Measurements from ENCODE around the gene C11orf54. TPM values are rescaled to one million over a fixed set of nuclear protein-coding genes. Genes with fewer than 3 reads are reported as not detected.

C11orf54 gene
- total RNA-seq, 1 experiment from 2014 or later = 17.1 TPM

DNA sequence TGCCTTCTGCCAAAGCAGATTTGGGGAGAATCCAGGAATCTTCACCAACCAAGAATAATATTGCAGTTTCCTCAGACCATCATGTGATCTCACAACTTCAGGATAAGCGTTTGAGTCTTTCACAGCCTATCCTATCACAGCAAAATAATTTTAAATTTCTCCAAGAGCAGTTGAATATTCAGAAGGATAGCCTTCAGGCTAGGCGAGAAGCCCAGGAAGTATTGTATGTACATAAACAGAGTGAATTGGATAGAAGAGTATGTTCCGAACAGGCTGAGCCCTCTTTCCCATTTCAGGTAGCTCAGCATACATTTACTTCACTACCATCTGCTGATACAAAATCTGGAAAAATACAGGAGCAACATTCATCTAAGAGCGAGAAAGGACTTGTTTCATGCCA is 43.9 kb upstream of the C11orf54 start:
- Mint-ChIP-seq H3K36me3 (ENCODE audit: insufficient read depth, unreplicated experiment) (peaks cover 11% of the 10 kb centered on the region), H3K9me3 (ENCODE audit: low read depth, unreplicated experiment) (no peaks in the 10 kb centered on the region), H3K4me1 (ENCODE audit: low read depth, unreplicated experiment) (no peaks in the 10 kb centered on the region), H3K27ac (ENCODE audit: unreplicated experiment) (no peak overlapping the region), H3K4me3 (ENCODE audit: low read depth, unreplicated experiment) (no peak overlapping the region), H3K27me3 (ENCODE audit: unreplicated experiment) (no peaks in the 10 kb centered on the region)
- CTCF ChIA-PET = no interaction called here
- BruUV-seq (replicated peaks) = no TSS peak
- DNase-seq = no peak
- intact Hi-C loops (cut with micrococcal nuclease; ENCODE audit: unreplicated experiment) = no loop called here
- TF ChIP-seq CTCF (IDR thresholded peaks at IDR 0.05; ENCODE audit: unreplicated experiment) = no peak

GRCh38 chr11:93700830-93701229 is 40.6 kb upstream of the C11orf54 start:
- Mint-ChIP-seq H3K27ac (ENCODE audit: unreplicated experiment) (no peak overlapping the region), H3K36me3 (ENCODE audit: insufficient read depth, unreplicated experiment) (peaks cover 24% of the 10 kb centered on the region), H3K27me3 (ENCODE audit: unreplicated experiment) (no peaks in the 10 kb centered on the region), H3K4me1 (ENCODE audit: low read depth, unreplicated experiment) (no peaks in the 10 kb centered on the region), H3K4me3 (ENCODE audit: low read depth, unreplicated experiment) (no peak overlapping the region), H3K9me3 (ENCODE audit: low read depth, unreplicated experiment) (no peaks in the 10 kb centered on the region)
- intact Hi-C loops (cut with micrococcal nuclease; ENCODE audit: unreplicated experiment) = no loop called here
- BruUV-seq (replicated peaks) = no TSS peak
- DNase-seq = no peak
- CTCF ChIA-PET = interaction anchor here (0.7 kb wide), 2 partner anchors 40 to 60 kb away, joined by 3 to 4 read pairs; partner anchors contain the start of genes C11orf54 and TAF1D
- no peak for TF ChIP-seq CTCF (IDR thresholded peaks at IDR 0.05; ENCODE audit: unreplicated experiment)

DNA sequence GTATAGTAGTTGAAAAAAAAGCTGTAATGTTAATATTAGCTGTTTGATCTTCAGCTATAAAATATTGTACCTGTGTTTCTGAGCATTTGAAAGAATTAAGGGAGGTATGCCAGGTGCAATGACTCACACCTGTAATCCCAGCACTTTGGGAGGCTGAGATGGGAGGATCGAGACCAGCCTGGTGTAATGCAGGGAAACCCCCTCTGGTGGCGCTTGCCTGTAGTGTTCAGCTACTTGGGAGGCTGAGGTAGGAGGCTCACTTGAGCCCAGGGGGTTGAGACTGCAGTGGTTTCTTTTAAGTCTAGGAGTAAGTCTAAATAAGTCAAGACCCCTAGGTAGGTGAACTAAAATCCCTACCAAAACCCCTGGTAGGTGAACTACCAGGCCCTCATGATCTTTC is 37.2 kb upstream of the C11orf54 start:
- H3K36me3 Mint-ChIP-seq (ENCODE audit: insufficient read depth, unreplicated experiment) = peaks cover 35% of the 10 kb centered on the region
- H3K4me3 Mint-ChIP-seq (ENCODE audit: low read depth, unreplicated experiment) = no peak overlapping the region
- H3K9me3 Mint-ChIP-seq (ENCODE audit: low read depth, unreplicated experiment) = peaks cover 6% of the 10 kb centered on the region
- no peaks in the 10 kb centered on the region for H3K27me3 Mint-ChIP-seq (ENCODE audit: unreplicated experiment)
- DNase-seq = peak; percentile 15
- CTCF ChIA-PET = no interaction called here
- H3K27ac Mint-ChIP-seq (ENCODE audit: unreplicated experiment) = no peak overlapping the region
- no TSS peak for BruUV-seq (replicated peaks)
- TF ChIP-seq CTCF (IDR thresholded peaks at IDR 0.05; ENCODE audit: unreplicated experiment) = no peak
- no peaks in the 10 kb centered on the region for H3K4me1 Mint-ChIP-seq (ENCODE audit: low read depth, unreplicated experiment)
- intact Hi-C loops (cut with micrococcal nuclease; ENCODE audit: unreplicated experiment) = no loop called here

DNA sequence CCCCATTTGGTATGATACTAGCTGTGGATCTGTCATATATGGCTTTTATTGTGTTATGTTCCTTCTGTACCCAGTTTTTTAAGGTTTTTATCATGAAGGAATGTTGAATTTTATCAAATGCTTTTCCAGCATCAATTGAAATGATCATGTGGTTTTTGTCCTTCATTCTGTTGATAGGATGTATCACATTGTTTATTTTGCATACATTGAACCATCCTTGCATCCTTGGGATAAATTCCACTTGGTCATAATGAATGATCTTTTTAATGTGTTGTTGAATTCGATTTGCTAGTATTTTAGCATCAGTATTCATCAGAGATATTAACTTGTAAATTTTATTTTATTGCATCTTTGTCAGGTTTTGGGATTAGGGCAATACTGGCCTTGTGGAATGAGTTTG is 31.2 kb upstream of the C11orf54 start:
- Mint-ChIP-seq H3K4me3 (ENCODE audit: low read depth, unreplicated experiment) (no peak overlapping the region), H3K9me3 (ENCODE audit: low read depth, unreplicated experiment) (peaks cover 14% of the 10 kb centered on the region), H3K36me3 (ENCODE audit: insufficient read depth, unreplicated experiment) (peaks cover 40% of the 10 kb centered on the region), H3K27ac (ENCODE audit: unreplicated experiment) (no peak overlapping the region), H3K27me3 (ENCODE audit: unreplicated experiment) (no peaks in the 10 kb centered on the region), H3K4me1 (ENCODE audit: low read depth, unreplicated experiment) (no peaks in the 10 kb centered on the region)
- DNase-seq = no peak
- BruUV-seq (replicated peaks) = no TSS peak
- intact Hi-C loops (cut with micrococcal nuclease; ENCODE audit: unreplicated experiment) = no loop called here
- no peak for TF ChIP-seq CTCF (IDR thresholded peaks at IDR 0.05; ENCODE audit: unreplicated experiment)
- CTCF ChIA-PET = no interaction called here
